ENCODE results near the gene PPHLN1.

The PPHLN1 gene

GRCh38 chr12:42477941-42478340 is 152.0 kb downstream of the PPHLN1 start:
- in situ Hi-C loops (cut with MboI; ENCODE audit: low pct_unique_long_range_greater_than_20kb, low sequenced_read_pairs, unreplicated experiment), result loop anchor here (25.0 kb wide), 1 partner anchor 809 kb away; no protein-coding TSS in a partner anchor
- no peak for TF ChIP-seq CTCF (IDR thresholded peaks at IDR 0.05; ENCODE audit: extremely low read depth, insufficient read depth, missing control alignments)

GRCh38 chr12:42481368-42481767 is 155.4 kb downstream of the PPHLN1 start:
- no peak for TF ChIP-seq CTCF (IDR thresholded peaks at IDR 0.05; ENCODE audit: extremely low read depth, insufficient read depth, missing control alignments)
- in situ Hi-C loops (cut with MboI; ENCODE audit: low pct_unique_long_range_greater_than_20kb, low sequenced_read_pairs, unreplicated experiment), result loop anchor here (25.0 kb wide), 1 partner anchor 806 kb away; no protein-coding TSS in a partner anchor
- no peak for DNase-seq (ENCODE audit: low spot score)

More at GRCh38 chr12:42477941-42478340, 152.0 kb downstream of the PPHLN1 start:
- no peak for DNase-seq (ENCODE audit: low spot score)

GRCh38 chr12:42482041-42482747 is 156.2 kb downstream of the PPHLN1 start:
- no peak for DNase-seq (ENCODE audit: low spot score)
- in situ Hi-C loops (cut with MboI; ENCODE audit: low pct_unique_long_range_greater_than_20kb, low sequenced_read_pairs, unreplicated experiment), result loop anchor here (25.0 kb wide), 1 partner anchor 805 kb away; no protein-coding TSS in a partner anchor

GRCh38 chr12:42482748-42483520 is 157.0 kb downstream of the PPHLN1 start:
- in situ Hi-C loops (cut with MboI; ENCODE audit: low pct_unique_long_range_greater_than_20kb, low sequenced_read_pairs, unreplicated experiment), result loop anchor here (25.0 kb wide), 1 partner anchor 804 kb away; no protein-coding TSS in a partner anchor
- DNase-seq (ENCODE audit: low spot score), result peak; percentile 91
- peak; percentile 99 for TF ChIP-seq CTCF (IDR thresholded peaks at IDR 0.05; ENCODE audit: extremely low read depth, insufficient read depth, missing control alignments)

More at GRCh38 chr12:42482041-42482747, 156.2 kb downstream of the PPHLN1 start:
- no peak for TF ChIP-seq CTCF (IDR thresholded peaks at IDR 0.05; ENCODE audit: extremely low read depth, insufficient read depth, missing control alignments)

GRCh38 chr12:42483521-42483790 is 157.5 kb downstream of the PPHLN1 start:
- in situ Hi-C loops (cut with MboI; ENCODE audit: low pct_unique_long_range_greater_than_20kb, low sequenced_read_pairs, unreplicated experiment), result loop anchor here (25.0 kb wide), 1 partner anchor 804 kb away; no protein-coding TSS in a partner anchor
- peak; percentile 67 for DNase-seq (ENCODE audit: low spot score)
- no peak for TF ChIP-seq CTCF (IDR thresholded peaks at IDR 0.05; ENCODE audit: extremely low read depth, insufficient read depth, missing control alignments)

- no peak for DNase-seq (ENCODE audit: low spot score)
- no peak for TF ChIP-seq CTCF (IDR thresholded peaks at IDR 0.05; ENCODE audit: extremely low read depth, insufficient read depth, missing control alignments)
- in situ Hi-C loops (cut with MboI; ENCODE audit: low pct_unique_long_range_greater_than_20kb, low sequenced_read_pairs, unreplicated experiment), result loop anchor here (25.0 kb wide), 1 partner anchor 802 kb away; no protein-coding TSS in a partner anchor
These were observed 159.0 kb downstream of the PPHLN1 start for GRCh38 chr12:42484996-42485395.
